Islet precursor cell (in vitro differentiated cells): ENCODE data around the gene RBBP8NL.

Experiments
- DNase-seq: peaks from one replicate; pipeline ENCODE4 v3.0.0-alpha.2; 2018

The RBBP8NL gene

DNA sequence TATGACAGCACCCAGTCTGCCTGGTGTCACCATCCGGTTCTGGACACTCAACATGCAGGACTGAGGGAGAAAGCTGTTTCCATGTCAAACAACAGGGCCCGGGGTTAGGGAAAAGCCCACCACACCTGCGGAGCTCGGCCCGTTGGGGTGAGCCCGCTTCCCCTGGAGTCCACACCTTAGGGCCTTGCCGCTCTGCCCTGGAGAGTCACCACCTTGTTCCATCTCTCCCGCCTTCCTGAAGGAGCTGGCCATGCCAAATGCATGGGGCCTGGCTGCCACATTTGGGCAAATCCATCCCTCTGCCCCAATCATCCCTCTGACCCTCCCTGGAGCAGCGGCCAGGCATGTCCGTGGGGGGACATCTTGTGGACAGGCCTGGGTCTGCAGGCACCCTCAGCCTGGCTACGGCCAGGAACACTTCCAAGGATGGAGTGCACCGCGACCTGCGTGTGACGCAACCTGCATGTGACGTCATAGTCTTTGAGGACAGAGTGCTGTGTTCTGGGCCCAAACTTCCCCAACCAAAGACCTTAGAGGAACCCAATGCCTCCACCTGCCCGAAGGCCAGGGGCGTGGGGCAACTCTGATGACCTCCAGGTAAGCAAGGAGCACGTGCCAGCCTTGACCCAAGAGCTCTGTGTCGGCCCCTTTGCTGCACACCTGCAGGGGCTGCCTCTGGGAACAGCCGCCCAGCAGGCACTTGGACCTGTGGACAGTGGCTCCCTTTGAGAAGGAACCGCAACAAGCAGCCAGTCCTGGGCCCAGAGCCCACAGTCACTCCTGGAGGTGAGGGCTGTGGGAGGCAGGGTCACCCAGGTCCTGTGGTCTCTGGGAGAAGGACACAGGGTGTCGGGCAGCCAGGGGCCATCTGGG is 22.0 kb downstream of the RBBP8NL start:
- peak; percentile 83 for DNase-seq

DNA sequence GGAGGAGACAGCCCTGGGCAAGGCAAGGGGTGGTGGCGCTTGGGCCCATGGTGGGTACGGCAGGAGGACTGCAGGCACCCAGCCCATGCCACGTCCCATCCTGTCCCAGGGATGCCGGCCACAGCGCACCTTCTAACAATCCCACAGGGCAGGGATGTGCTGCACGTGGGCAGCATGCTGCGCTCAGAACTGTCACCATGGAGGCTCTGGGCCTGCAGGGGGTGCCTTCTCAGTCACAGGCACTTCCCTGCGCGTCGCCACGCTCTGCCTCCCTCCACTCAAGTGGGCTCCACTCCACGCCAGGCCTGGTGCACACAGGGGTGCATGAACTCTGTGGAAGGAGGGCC is 22.6 kb downstream of the RBBP8NL start:
- DNase-seq: no peak

DNA sequence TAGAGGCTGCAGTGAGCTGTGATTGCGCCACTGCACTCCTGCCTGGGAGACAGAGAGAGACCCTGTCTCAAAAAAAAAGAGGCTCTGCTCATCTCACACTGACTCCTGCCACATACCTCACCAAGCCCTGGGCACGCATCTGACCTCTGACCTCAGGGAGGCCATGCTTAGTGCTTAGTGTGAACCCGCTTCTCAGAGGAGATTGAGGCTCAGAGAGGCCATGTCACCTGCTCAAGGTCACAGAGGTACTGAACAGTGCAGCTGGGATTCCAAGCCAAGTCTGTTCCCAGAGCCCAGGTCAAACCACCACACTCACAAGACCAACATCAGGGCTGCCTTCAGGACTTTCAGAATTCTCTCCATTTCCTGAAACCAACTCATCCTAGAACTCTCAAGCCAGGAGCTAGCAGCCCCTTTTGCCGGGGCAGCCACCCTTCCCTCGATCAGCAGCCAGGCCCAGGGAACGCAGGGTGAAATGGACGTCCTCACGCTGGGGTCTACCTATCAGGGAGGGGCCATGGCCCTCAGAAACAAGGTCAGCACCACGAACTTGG is 23.1 kb downstream of the RBBP8NL start:
- DNase-seq: no peak

DNA sequence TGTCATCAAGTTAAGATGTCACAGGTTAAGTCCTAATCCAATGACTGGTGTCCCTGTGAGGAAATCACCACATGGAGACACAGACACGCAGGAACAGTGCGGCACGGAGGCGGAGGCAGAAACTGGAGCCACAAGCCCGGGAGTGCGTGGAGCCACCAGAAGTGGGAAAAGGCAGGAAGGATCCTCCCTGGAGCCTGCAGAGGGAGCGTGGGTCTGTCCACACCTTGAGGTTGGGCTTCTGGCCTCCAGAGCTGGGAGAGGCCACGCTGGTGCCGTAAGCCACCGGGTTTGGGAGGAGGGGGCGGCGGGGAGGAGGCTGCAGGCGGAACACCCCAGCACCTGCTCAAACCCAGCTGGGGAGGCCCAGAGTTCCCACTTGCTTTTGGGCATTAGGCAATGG is 24.0 kb downstream of the RBBP8NL start:
- DNase-seq: no peak

DNA sequence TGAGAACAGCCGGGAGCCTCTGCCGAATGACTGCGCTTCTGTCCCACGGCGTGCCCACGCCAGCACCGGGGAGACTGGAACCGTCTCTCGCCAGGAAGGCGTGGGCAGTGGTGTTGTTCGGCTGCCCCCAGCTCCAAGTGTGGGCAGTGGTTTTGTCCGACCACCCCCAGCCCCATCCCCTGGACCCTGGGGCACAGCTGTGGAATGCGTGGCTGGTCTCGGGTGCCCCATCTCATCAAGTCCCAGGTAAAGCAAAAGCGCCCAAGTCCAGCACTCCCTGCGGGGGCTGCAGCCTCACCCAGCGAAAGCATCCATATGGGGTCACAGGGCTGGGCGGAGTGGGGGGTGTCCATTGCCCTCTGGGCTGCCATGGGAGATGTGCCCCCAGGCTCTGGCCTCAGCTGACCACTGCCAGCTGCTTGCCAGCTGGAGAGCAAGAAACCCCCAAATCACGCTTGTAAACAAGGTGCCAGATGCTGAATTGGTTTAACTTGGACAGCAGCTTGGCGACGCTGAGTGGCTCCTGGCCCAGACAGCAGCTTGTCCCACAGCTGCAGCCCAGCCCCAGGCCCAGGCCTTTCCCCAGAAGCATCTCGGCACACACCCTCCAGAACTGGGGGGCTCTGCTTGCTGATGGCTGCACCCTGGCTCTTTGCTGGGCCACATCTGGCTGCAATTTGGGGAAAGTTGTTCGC is 24.7 kb downstream of the RBBP8NL start:
- DNase-seq: no peak

DNA sequence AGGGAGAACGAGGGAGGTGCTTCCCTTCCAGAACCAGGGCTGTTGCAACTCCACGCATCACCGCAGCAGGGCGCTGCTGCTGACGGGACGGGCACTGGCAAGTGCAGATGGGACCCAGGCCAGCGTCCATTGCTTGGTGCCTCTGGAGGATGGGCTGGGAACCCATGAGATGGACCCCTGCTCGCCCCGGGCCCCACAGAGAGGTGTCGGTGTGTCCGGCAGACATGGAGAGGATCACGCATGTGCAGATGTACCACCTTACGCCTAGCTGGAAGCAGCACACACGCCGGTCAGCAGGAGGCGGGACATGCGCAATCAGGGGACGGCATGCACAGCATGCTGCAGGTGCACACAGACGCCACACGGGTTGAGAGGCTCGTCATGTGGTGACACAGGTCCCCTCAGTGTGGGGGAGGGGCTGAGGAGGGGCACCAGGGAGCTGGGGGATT is 26.0 kb downstream of the RBBP8NL start:
- DNase-seq: peak; percentile 73

DNA sequence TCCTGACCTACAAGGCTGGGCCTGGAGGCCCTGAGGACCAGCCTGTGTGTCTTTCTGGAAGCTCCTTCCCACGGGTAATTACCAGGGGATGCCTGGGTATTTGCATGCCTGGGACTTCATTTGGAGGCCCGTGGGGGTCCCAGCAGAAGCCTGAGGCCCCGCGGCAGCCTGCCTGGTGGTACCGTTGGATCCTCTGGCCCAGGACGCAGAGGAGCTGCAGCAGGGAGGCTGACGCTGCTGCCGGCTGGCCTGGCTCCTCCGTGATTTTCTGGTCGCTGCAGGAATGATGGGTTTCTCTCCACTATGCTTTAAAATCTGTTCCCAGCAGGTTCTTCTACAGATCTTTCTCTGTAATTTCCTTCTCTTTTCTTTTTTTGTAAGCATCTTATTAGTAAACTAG is 26.8 kb downstream of the RBBP8NL start:
- no peak for DNase-seq

DNA sequence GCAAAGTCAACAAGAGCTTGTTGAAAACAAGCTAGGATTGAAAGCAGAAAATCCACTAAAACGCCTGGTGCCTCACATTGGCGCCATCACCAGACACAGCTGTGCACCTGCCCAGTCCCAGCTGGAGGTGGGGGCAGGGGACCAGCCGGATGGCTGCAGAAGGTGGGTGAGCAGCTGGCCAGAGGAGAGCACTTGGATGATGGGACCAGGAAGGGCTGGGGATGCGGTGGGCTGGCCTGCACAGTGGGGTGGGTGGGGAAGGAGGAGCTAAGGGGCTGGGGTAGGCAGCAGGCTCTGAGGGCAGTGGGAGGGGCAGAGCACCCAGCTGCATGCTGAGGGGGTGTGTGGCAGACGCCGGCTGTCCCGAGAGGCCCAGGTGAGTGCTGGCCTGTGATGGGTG is 27.3 kb downstream of the RBBP8NL start:
- DNase-seq: no peak

DNA sequence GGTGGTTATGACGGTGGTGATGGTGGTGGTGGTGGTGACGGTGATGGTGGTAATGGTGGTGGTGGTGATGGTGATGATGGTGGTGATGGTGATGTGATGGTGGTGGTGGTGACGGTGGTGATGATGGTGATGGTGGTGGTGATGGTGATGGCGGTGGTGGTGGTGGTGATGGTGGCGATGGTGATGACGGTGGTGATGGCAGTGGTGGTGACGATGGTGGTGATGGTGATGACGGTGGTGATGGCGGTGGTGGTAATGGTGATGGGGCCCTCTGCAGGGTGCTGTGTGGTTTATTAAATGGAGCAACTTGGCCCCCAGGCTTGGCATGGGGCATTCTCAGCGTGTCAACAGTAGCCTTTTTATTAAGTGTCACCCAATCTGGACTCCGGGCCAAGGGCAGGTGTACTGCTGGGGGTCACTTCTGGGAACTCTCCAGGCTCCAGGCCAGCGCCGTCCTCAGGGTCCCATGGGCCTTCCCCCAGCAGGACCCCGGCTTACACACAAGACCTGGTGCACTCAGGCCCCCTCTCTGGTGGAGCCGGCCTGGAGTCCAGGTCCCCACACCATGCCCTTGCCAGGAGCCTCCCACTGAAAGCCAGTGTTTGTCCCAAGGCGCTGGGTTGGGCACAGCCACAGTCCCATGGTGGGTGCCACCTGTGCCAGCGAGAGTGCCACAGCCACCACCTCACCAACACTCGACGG is 29.1 kb downstream of the RBBP8NL start:
- no peak for DNase-seq

DNA sequence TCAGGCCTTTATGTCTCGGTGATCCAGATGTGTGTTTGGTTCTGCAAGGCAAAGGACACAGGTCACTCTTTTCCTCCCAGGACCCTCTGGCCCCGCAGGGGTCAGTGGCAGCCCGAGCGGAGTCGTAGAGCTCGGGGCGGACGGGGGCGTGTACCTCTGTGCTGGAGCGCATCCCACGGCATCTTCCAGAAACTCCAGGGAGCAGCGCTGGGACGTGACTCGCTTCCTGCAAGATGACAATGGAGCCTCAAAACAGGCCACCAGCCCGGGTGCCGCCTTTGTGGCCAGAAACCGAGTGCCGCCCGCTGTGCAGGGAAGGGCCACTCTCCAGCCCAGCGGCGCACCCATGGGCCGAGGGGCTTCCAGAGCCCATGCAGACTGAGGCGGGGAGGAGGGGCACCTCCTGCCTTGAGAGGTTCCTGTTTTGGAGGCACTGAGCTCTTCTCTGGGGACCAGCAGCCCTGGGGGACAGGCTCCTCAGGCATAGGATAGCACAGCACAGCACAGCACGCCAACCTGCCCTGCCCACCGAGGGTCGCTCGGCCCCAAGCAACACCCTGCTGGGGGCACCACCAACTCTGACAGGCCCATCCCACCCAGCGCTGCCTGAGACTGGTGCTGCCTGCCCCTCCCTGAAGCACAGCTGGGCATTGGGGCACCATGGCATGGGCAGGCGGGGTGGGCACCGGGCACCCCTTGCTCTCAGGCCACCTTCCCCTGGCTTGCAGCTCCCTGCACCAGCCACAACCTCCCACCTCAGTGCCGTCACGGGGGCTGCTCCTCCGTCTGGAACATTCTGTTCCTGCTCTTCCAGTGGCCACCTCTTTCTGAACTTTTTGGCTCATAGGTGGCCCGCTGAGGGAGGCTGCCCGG is 30.7 kb downstream of the RBBP8NL start:
- DNase-seq: no peak

DNA sequence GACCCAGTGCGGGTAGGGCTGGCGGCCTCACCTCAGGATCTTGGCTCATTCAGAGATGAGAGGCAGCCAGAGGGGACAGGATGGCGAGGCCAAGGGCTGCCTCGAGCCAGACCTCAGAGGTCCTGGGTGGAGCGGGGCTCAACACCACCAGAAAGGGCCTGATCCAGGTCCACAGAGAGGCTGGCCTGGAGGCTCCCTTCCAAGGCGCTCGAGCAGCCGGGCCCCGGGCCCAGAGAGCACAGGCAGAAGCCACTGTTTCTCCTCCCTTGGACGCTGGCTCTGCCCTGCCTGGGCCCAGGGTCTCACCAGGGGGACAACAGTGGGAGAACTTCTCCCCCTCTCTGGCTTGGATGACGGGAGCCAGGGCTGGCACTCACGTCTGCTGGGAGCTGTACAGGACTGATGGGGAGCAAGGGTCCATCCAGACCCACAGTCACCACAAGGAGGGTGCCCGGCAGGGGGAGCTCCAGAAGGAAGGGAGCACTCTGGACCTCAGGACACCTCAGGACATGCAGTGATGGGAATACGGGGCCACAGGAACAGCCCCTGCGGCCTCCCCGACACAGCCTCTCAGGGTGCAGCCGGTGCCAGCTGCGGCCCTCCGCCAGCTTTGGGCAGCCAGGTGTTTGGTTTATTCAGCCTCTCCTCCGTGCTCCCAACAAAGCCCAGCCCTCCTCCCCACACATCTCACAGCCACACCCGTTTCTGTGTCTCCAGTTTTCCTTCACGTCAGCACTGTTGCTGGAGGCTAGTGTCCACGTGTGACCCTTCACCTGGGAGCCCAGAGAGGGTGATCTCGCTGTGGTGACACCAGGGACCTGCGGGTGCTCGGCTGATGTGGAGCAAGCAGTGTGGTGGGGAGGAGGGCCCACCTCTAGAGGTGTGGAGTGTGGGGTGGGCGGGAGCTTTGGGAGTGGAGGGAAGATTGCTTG is 31.8 kb downstream of the RBBP8NL start:
- no peak for DNase-seq

DNA sequence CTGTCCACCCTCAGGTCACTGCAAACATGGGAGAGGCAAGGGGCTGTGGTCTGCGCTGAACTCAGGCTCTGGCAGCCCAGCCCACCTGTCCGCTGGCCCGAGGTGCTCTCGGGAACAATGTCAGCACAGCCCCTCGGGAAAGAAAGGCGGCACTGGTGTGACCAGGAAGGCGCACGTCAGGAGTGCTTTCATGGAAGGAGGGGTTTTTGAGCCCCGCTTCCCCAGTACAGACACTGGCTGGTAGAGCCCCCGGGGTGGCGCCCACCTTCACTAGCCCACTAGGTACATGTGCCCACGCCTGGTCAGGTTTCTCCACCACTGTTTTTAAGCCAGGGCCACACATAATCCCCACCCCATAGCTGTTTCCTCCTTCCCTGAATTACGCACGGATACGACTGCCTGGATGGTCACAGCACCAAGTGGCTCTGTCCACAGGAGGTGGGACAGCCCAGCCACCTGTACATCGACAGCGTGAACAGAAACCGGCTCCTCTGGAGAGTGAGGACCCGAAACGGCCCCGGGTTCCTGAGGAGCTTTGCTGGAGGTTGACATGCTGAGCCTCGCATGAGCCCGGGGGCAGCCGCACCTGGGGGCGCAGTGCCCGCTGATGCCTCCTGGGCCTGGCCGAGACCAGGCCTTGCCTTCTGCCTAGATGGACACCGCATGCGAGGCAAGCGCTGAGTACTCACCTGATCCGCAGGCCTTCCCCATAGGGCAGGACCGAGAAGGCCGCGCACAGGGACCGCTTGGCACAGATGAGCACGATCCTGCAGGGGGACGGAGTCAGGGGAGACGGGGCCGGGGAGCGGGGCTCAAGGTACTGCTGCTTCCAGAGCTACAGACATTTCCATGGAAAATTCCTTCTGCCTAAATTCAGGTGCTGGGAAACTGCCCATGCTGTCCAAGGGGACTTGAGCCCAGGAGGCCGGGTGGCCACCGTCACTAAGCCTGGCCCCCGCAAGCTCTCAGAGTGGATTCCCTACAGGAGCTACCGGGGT is 32.8 kb downstream of the RBBP8NL start:
- no peak for DNase-seq

DNA sequence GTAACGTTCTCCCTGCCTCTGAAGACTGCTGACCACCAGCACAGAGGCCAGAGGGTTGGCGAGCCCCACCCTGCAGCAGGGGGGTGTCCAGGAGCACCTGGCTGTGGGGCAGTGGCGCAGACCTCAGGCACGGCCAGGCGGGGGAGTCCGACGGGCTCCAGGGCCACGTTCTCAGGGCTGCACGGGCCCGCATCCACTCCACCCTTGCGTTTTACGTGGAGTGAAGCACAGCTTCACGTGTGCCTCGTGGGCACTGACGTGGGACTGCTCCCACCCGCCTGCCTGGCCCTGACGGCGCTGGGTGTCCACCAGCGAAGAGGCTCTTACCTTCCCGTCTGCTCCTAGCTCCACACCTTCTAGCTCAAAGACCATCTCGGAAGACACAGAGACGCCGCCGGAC is 33.5 kb downstream of the RBBP8NL start:
- no peak for DNase-seq

DNA sequence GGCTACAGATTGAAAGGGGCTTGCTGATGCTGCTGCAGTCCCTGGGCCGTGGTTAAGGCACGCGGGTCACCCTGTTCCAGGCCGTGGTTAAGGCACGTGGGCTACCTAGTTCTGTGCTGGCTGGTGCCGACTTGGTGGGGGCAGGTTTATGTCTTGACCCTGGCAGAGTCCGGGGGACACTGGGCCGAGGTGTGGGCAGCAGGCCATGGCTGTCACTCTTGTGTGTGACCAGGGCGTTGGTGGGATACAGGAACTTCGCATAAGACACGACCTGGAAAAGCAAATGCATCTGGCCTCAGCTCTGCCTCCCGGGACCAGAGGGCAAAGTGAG is 34.0 kb downstream of the RBBP8NL start:
- DNase-seq: no peak

DNA sequence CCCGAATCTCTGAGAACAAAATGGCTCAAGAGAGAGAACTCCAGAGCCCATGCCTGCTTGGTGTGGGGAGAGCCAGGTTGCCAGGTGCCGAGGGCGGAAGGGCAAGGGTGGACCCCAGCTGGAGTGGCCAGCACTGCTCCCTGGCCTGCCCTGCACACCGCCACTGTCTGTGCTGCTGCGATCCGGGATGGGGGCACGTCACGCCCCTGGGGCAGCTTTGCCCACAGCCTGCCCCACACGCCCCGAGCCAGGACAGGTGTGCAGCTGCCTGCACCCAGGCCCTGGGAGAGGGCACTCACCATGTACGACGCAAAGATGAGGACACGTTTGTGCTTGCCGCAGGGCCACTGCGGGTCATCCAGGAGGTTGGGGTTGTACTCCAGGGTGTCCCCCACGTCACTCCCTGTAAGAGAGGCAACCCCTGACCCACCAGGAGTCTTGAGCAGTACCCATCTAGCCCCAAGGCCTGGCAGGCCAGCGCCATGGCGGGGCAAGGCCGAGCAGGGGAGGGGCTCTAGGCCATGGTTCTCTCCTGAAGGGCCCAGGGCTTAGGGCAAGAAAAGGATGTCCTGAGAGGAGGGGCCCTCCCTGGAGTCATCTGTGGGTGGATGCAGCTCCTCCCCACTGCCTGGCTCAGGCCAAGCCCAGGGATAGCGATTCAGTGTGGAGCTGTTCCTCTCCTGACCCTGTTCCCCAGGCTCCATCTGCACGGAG is 34.6 kb downstream of the RBBP8NL start:
- no peak for DNase-seq

DNA sequence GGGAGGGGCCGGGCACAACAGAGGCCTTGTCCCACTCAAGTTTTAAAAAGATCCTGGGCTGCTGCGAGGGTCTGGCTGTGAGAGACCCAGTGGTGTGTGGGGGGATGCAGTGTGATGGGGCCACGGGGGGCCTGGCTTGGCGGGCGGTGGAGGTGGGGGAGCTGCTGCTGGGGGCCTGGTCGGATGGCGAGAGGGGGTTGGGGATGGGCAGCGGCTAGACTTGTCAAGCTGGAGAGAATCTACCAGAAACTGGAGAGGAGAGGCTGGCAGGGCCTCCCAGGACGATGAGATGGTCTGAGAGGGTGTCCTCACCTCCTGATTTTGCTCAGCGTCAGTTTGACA is 35.3 kb downstream of the RBBP8NL start:
- DNase-seq: no peak

DNA sequence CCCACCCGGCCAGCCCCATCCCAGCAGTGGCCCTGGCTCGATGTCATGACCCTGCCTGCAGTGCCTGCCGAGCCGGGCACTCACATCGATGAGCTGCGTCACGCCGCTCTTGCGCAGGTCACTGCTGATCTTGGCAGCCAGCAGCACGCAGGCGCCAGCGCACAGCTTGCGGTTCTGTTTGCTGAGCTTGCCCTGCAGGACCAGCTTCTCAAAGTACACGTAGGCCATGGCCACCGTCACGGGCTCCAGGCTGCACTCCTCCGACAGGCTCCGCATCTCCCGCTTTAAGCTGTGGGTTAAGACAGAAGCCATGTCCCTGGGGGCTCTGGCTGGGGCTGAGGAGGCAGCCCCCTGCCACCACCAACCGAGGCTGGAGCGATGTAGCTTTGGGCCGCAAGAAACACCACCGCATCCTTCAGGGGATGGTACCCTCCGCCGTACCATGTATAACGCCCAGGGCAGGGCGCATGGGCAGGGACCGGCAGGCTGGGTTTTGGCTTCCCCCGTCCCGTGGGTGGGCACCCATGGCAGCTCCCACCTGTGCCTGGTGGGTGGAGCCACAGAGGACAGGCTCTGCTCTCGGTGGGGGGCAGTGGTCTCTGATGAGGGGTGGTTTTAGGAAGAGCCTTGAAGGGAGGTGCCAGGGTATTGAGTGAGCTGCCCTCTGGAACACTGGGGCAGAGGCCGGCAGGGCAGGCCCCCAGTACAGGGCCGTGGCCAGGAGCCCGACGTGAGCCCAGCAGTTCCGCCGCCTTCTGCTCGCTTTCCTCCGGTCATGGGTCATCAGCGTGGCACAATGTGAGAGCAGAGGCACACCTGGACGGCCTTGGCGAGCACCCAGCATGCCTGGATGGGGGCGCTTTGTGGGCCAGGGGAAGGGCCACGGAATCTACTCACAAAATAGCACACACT is 35.9 kb downstream of the RBBP8NL start:
- DNase-seq: no peak
